ENCODE results near the gene RNU1-3. TPM values are rescaled to one million over a fixed set of nuclear protein-coding genes. Genes with fewer than 3 reads are reported as not detected.
"Not testable (repeated sequence)": the region's sequence is repeated elsewhere in the genome, so short reads cannot be mapped to it uniquely, and the experiment has no call there.

The RNU1-3 gene
- total and polyA plus RNA-seq, 2 donors: under 0.01 TPM; not detected in 1

- not testable (repeated sequence) for DNase-seq (ENCODE audit: extremely low spot score); H3K4me1 ChIP-seq (ENCODE audit: insufficient read depth); H3K27ac ChIP-seq (ENCODE audit: low read depth); H3K36me3 ChIP-seq (ENCODE audit: insufficient read depth)
- H3K4me3 ChIP-seq (ENCODE audit: low read depth, low read length): peak overlapping the region; percentile 73
- WGBS: 23% methylated on average over 12 of the region's 12 CpGs
Measured at GRCh38 chr1:16643476-16644192, 23.1 kb downstream of the RNU1-3 start.

DNA sequence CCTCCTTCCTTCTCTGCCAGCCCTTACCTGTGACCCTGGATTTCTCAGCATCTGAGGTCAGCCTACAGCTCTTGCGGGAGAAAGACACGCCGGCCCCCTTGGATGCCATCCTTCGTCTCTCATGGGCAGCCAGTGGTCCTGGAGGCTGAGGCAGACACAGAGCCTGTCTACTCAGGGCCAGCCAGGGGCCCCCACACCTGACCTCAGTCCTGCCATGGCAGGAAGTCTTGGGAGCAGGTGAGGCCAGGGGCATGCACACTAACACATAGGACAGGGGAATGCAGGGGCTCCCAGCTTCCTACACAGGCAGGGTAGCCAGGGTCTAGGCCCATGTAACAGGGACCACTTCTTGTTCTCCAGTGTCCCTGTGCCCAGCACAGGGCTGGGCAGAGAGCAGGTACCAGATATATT, 23.7 kb downstream of the RNU1-3 start:
- H3K36me3 ChIP-seq (ENCODE audit: insufficient read depth); H3K4me1 ChIP-seq (ENCODE audit: insufficient read depth); H3K27ac ChIP-seq (ENCODE audit: low read depth); DNase-seq (ENCODE audit: extremely low spot score); H3K4me3 ChIP-seq (ENCODE audit: low read depth, low read length): not testable (repeated sequence)
- 92% methylated on average over 4 of the region's 4 CpGs for WGBS

DNA sequence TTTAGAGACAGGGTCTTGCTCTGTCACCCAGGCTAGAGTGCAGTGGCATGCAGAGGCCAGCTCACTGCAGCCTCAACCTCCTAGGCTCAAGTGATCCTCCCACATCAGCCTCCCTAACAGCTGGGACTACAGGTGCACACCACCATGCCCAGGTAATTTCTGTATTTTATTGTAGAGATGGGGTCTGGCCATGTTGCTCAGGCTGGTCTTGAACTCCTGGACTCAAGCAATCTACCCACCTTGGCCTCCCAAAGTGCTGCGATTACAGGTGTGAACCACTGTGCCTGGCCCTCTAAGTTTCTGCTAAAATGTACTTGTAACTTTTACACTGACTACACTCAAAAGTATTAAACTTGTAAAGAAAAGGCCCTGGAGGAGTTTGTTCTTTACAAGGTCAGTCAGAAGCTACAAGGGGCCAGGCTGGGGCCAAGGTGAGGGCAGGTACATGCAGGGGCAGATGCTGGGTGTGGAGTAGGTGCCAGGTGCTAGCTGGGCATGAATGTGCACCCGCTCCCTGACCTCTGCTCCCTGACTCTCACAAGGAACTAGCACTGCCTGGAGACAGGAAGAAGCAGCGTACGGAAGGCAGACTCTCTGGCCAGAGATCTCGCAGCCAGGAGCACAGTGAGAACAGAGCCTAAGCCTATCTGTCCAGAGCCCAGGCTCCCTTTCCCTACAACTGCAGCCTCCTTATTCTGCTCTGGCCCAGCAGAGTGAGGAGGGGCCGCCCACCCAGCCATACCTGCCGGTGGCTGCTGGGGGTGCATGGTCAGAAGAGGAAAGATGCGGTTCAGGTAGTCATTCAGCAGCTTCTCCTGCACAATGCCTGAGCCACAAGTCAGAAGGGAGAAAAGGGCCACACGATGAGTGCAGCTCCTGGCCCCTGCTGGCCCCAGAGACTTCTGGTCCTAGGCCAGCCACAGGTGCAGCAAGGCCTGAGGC, 24.5 kb downstream of the RNU1-3 start:
- H3K27ac ChIP-seq (ENCODE audit: low read depth); DNase-seq (ENCODE audit: extremely low spot score); H3K36me3 ChIP-seq (ENCODE audit: insufficient read depth); H3K4me3 ChIP-seq (ENCODE audit: low read depth, low read length); H3K4me1 ChIP-seq (ENCODE audit: insufficient read depth): not testable (repeated sequence)
- 83% methylated on average over 9 of the region's 9 CpGs for WGBS

GRCh38 chr1:16641159-16641975, 25.4 kb downstream of the RNU1-3 start:
- WGBS: 94% methylated on average over 8 of the region's 8 CpGs
- not testable (repeated sequence) for DNase-seq (ENCODE audit: extremely low spot score); H3K27ac ChIP-seq (ENCODE audit: low read depth)

DNA sequence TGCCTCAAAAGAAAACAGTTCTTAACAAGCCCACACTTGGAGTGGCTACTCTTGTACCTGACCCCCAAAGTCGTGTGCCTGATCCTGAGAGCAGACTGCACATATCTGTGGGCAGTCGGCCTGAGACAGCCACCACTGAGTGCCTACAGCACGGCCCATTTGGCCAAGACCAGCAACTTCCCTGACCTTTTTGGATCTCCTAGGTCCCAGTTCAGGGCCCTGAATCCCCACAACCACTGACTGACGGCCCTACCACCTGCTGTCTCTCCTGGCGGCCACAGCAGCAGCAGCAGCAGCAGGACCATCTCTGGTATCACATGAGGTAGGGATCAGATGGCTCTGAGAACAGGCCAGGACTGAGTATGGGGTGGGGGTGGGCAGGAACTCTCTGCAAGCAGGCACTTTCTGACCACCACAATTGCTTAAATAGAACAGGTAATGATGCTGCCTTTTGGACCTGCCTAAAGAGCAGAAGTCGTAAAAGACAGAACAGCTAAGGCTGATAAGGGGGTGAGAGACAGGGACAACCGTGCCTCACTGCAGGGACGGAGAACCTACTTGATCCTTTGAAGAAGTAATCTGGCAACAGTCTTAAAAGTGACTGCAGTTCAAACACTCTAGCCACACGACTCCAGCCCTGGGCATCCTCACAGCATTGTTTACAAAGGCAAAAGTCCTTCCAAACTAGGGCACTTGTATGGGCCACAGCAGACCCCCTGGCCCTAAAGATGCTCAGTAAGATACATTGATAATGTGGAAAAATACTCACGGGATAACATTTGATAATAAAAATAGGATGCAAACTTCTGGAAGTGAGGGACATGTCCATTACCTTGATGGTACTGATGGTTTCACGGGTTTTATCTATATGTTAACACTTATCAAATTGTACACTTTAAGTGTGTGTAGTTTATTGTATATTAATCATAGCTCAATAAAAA, 27.4 kb downstream of the RNU1-3 start:
- not testable (repeated sequence) for DNase-seq (ENCODE audit: extremely low spot score); H3K4me1 ChIP-seq (ENCODE audit: insufficient read depth)

More at GRCh38 chr1:16641159-16641975, 25.4 kb downstream of the RNU1-3 start:
- not testable (repeated sequence) for H3K36me3 ChIP-seq (ENCODE audit: insufficient read depth); H3K4me3 ChIP-seq (ENCODE audit: low read depth, low read length); H3K4me1 ChIP-seq (ENCODE audit: insufficient read depth)

GRCh38 chr1:16637941-16638778, 28.6 kb downstream of the RNU1-3 start:
- H3K4me1 ChIP-seq (ENCODE audit: insufficient read depth); DNase-seq (ENCODE audit: extremely low spot score); H3K4me3 ChIP-seq (ENCODE audit: low read depth, low read length); H3K27ac ChIP-seq (ENCODE audit: low read depth); H3K36me3 ChIP-seq (ENCODE audit: insufficient read depth): not testable (repeated sequence)
- 87% methylated on average over 6 of the region's 6 CpGs for WGBS

More for the DNA sequence above, 27.4 kb downstream of the RNU1-3 start:
- not testable (repeated sequence) for H3K4me3 ChIP-seq (ENCODE audit: low read depth, low read length); H3K36me3 ChIP-seq (ENCODE audit: insufficient read depth); H3K27ac ChIP-seq (ENCODE audit: low read depth)
- 64% methylated on average over 11 of the region's 11 CpGs for WGBS

DNA sequence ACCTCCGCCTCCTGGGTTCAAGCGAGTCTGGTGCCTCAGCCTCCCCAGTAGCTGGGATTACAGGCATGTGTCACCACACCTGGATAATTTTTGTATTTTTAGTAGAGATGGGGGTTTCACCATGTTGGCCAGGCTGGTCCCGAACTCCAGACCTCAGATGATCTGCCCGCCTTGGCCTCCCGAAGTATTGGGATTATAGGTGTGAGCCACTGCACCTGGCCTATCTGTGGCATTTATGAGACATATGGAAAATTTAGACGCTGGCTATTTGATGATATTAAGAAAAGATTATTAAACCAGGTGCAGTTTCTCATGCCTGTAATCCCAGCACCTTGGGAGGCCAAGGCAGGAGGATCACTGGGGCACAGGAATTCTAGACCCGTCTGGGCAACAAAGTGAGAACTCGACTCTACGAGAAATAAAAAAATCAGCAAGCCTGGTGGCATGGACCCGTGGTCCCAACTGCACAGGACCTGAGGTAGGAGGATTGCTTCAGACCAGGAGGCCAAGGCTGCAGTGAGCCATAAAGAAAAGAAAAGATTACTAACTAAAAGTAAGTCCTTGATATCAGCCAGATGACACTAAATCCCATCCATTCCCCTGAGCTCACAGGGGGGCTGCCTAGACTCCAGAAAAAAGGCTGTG, 30.1 kb downstream of the RNU1-3 start:
- not testable (repeated sequence) for H3K4me3 ChIP-seq (ENCODE audit: low read depth, low read length); H3K27ac ChIP-seq (ENCODE audit: low read depth); H3K4me1 ChIP-seq (ENCODE audit: insufficient read depth); DNase-seq (ENCODE audit: extremely low spot score); H3K36me3 ChIP-seq (ENCODE audit: insufficient read depth)
- WGBS: 89% methylated on average over 10 of the region's 10 CpGs

- H3K4me3 ChIP-seq (ENCODE audit: low read depth, low read length); DNase-seq (ENCODE audit: extremely low spot score); H3K36me3 ChIP-seq (ENCODE audit: insufficient read depth); H3K4me1 ChIP-seq (ENCODE audit: insufficient read depth); H3K27ac ChIP-seq (ENCODE audit: low read depth): not testable (repeated sequence)
- WGBS: 98% methylated on average over 5 of the region's 5 CpGs
Measured at GRCh38 chr1:16635959-16636358, 30.8 kb downstream of the RNU1-3 start.

- not testable (repeated sequence) for DNase-seq (ENCODE audit: extremely low spot score); H3K27ac ChIP-seq (ENCODE audit: low read depth); H3K4me1 ChIP-seq (ENCODE audit: insufficient read depth); H3K36me3 ChIP-seq (ENCODE audit: insufficient read depth); H3K4me3 ChIP-seq (ENCODE audit: low read depth, low read length)
- 95% methylated on average over 6 of the region's 6 CpGs for WGBS
Measured at GRCh38 chr1:16633540-16634282, 33.0 kb downstream of the RNU1-3 start.

GRCh38 chr1:16632044-16632850, 34.5 kb downstream of the RNU1-3 start:
- H3K36me3 ChIP-seq (ENCODE audit: insufficient read depth); DNase-seq (ENCODE audit: extremely low spot score): not testable (repeated sequence)
- 92% methylated on average over 14 of the region's 14 CpGs for WGBS

More at GRCh38 chr1:16632044-16632850, 34.5 kb downstream of the RNU1-3 start:
- H3K4me1 ChIP-seq (ENCODE audit: insufficient read depth); H3K4me3 ChIP-seq (ENCODE audit: low read depth, low read length); H3K27ac ChIP-seq (ENCODE audit: low read depth): not testable (repeated sequence)
